IMR-90 (cell line): ENCODE data around the gene CSRNP3. TPM values are rescaled to one million over a fixed set of nuclear protein-coding genes. Genes with fewer than 3 reads are reported as not detected.

ENCODE experiments used
- ATAC-seq: fragments of 200-7000 bp; cut with Tn5 transposase; 2 replicates; pipeline ENCODE4 v1.9.1; 2020; ENCODE audit warnings: low read depth, mild to moderate bottlenecking, moderate library complexity
- BruUV-seq: library from RNA; stranded (reverse); fragments of 400-500 nt; replicated peaks from 2 replicates; lab custom pipeline; 2021; lab: Mats Ljungman, UMichigan
- CTCF ChIA-PET: fragments of 300-600 bp; formaldehyde crosslinking; extraction: SDS; loops from one replicate; lab custom pipeline; 2021; ENCODE audit warnings: antibody characterized with exemption; lab: Yijun Ruan, JAX
- POLR2A ChIA-PET: fragments of 300-600 bp; sonication (Branson Sonifier 250); formaldehyde crosslinking; loops from one replicate; lab custom pipeline; 2022; ENCODE audit warnings: antibody characterized with exemption; ENCODE audit not compliant: unreplicated experiment; lab: Charles Lee
- DNase-seq: peaks from one replicate; pipeline ENCODE4 v3.0.0; 2013
- H2AFZ ChIP-seq: replicated peaks from 2 replicates; pipeline ENCODE3; 2013; ENCODE audit warnings: low read length, mild to moderate bottlenecking; ENCODE audit not compliant: poor library complexity
- H2AK5ac ChIP-seq: 2 replicates; pipeline ENCODE4 v1.6.1; 2013; ENCODE audit warnings: low read depth, low read length, inconsistent platforms
- H2AK9ac ChIP-seq: replicated peaks from 2 replicates; pipeline ENCODE3; 2013; ENCODE audit warnings: mild to moderate bottlenecking, low read depth, low read length, moderate library complexity; ENCODE audit not compliant: poor library complexity
- H2BK120ac ChIP-seq: 2 replicates; pipeline ENCODE4 v1.6.1; 2013; ENCODE audit warnings: low read depth, low read length, inconsistent platforms
- H2BK15ac ChIP-seq: 3 replicates; pipeline ENCODE4 v1.6.1; 2013; ENCODE audit warnings: low read depth, low read length, inconsistent platforms
- H2BK20ac ChIP-seq: 2 replicates; pipeline ENCODE4 v1.6.1; 2013; ENCODE audit warnings: low read depth, mild to moderate bottlenecking, inconsistent platforms, low read length, moderate library complexity
- H2BK5ac ChIP-seq: 2 replicates; pipeline ENCODE4 v1.6.1; 2013; ENCODE audit warnings: mild to moderate bottlenecking, low read depth, low read length, inconsistent platforms; ENCODE audit not compliant: poor library complexity, severe bottlenecking
- H3K14ac ChIP-seq: replicated peaks from 2 replicates; pipeline ENCODE4 v1.6.1; 2013; ENCODE audit warnings: low read depth, low read length, inconsistent platforms
- H3K18ac ChIP-seq: 2 replicates; pipeline ENCODE4 v1.6.1; 2013; ENCODE audit warnings: low read depth, low read length, control low read depth
- H3K23ac ChIP-seq: 2 replicates; pipeline ENCODE4 v1.6.1; 2013; ENCODE audit warnings: low read depth, low read length, inconsistent platforms
- H3K27ac ChIP-seq: 2 replicates; pipeline ENCODE4 v1.5.1; 2013; ENCODE audit warnings: mild to moderate bottlenecking, control low read depth, low read length; ENCODE audit not compliant: insufficient read depth
- H3K27me3 ChIP-seq: 2 replicates; pipeline ENCODE4 v1.6.1; 2013; ENCODE audit warnings: low read length; ENCODE audit not compliant: control insufficient read depth, insufficient read depth
- H3K36me3 ChIP-seq: 2 replicates; pipeline ENCODE4 v1.6.1; 2013; ENCODE audit warnings: low read length, mixed read lengths; ENCODE audit not compliant: control insufficient read depth, insufficient read depth
- H3K4ac ChIP-seq: 2 replicates; pipeline ENCODE4 v1.6.1; 2013; ENCODE audit warnings: low read depth, low read length, inconsistent platforms
- H3K4me1 ChIP-seq: 2 replicates; pipeline ENCODE4 v1.6.1; 2013; ENCODE audit warnings: low read length, mixed read lengths; ENCODE audit not compliant: control insufficient read depth, insufficient read depth
- H3K4me2 ChIP-seq: 2 replicates; pipeline ENCODE4 v1.6.1; 2013; ENCODE audit warnings: low read depth, mild to moderate bottlenecking, control low read depth, low read length, moderate library complexity
- H3K4me3 ChIP-seq: 2 replicates; pipeline ENCODE4 v1.5.1; 2013; ENCODE audit warnings: low read depth, mild to moderate bottlenecking, control low read depth, low read length, moderate library complexity; ENCODE audit not compliant: insufficient read depth
- H3K56ac ChIP-seq: 2 replicates; pipeline ENCODE4 v1.6.1; 2013; ENCODE audit warnings: low read length, inconsistent platforms; ENCODE audit not compliant: insufficient read depth; ENCODE audit errors: extremely low read depth
- H3K79me1 ChIP-seq, 2 experiments: 2 replicates each; pipeline ENCODE4 v1.6.1; 2013; ENCODE audit warnings: low read length in 2 of 2, inconsistent platforms in 1 of 2, low read depth in 1 of 2
- H3K9ac ChIP-seq: 2 replicates; pipeline ENCODE4 v1.6.1; 2013; ENCODE audit warnings: low read depth, low read length, control low read depth
- H3K9me1 ChIP-seq: 2 replicates; pipeline ENCODE4 v1.6.1; 2013; ENCODE audit warnings: low read length, inconsistent platforms; ENCODE audit not compliant: insufficient read depth
- H3K9me3 ChIP-seq: 2 replicates; pipeline ENCODE4 v1.6.1; 2013; ENCODE audit warnings: low read length; ENCODE audit not compliant: control insufficient read depth, insufficient read depth
- H4K20me1 ChIP-seq: 2 replicates; pipeline ENCODE4 v1.6.1; 2013; ENCODE audit warnings: low read length, inconsistent platforms; ENCODE audit not compliant: insufficient read depth
- H4K5ac ChIP-seq: 2 replicates; pipeline ENCODE4 v1.6.1; 2013; ENCODE audit warnings: mild to moderate bottlenecking, low read depth, low read length, control low read depth
- H4K8ac ChIP-seq, 2 experiments: 2 replicates each; pipeline ENCODE4 v1.6.1; 2013; ENCODE audit warnings: low read depth in 2 of 2, low read length in 2 of 2, control low read depth in 1 of 2, inconsistent platforms in 1 of 2
- H4K91ac ChIP-seq: 2 replicates; pipeline ENCODE4 v1.6.1; 2013; ENCODE audit warnings: low read depth, low read length, inconsistent platforms; ENCODE audit not compliant: insufficient read depth
- NFE2L2 ChIP-seq: fragments of 150-350 bp; IDR thresholded peaks from 2 replicates; pipeline ENCODE4 v1.6.1; 2016; ENCODE audit warnings: low read depth, mild to moderate bottlenecking, low read length
- RFX5 ChIP-seq: IDR thresholded peaks from 2 replicates; pipeline ENCODE4 v1.8.0; 2012; ENCODE audit warnings: low read depth, mild to moderate bottlenecking, low read length, moderate library complexity
- dilution Hi-C: fragments of 300-500 bp; cut with HindIII; formaldehyde crosslinking; loops from one replicate; pipeline ENCODE4 v1.14.3; 2018; ENCODE audit warnings: low sequenced_read_pairs; ENCODE audit not compliant: unreplicated experiment
- in situ Hi-C: fragments of 300-500 bp; cut with MboI; formaldehyde crosslinking; loops from 3 replicates; pipeline ENCODE4 v1.14.3; 2019; ENCODE audit warnings: low sequenced_read_pairs, inconsistent platforms, mixed read lengths
- intact Hi-C: fragments of 100-400 bp; cut with micrococcal nuclease; formaldehyde crosslinking; loops from 2 replicates; pipeline ENCODE4 v1.10.0; 2022
- polyA plus RNA-seq, 3 experiments: library from polyadenylated mRNA; depleted of rRNA; stranded (reverse); fragments of >200 nt; gene quantifications; 2 replicates each; pipeline ENCODE4 v1.2.3, GENCODE V29; 2012; ENCODE audit warnings: low replicate concordance in 1 of 3
- total RNA-seq: library from RNA; depleted of rRNA; stranded (reverse); fragments of >200 nt; gene quantifications from 2 replicates; pipeline ENCODE4 v1.2.3, GENCODE V29; 2012
- TF ChIP-seq, protein P1 (sequence below): conservative IDR thresholded peaks from 2 replicates; pipeline ENCODE4 v1.5.1; 2012; ENCODE audit warnings: mild to moderate bottlenecking, low read depth, low read length, improper control_type of control experiment

The CSRNP3 gene
- total and polyA plus RNA-seq, 2 of the 4 experiments (the other 2 are of a cell fraction), result 0.21 to 0.72 TPM

DNA sequence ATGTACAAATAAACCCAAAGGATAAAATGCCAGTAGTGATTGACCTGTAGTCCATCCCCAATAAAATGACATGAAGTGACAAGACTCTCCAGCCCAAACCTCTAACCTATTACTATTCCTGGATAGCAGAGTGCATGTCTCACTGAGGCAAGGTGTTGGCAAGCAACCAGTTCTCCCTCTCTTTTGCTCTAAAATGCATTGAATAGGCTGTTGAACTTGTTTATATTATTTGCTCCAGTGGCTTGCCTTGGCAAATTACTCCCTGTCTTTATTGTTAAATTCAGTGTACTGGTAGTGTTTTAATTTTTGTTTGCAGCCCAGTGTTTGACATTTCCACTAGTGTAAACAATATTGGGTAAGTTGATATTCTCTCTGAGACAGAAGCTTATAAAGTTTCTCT is 70.5 kb downstream of the CSRNP3 start:
- in situ Hi-C loops, result no loop called here
- Histone ChIP-seq H2BK15ac (no peak overlapping the region), H2BK5ac (no peak overlapping the region), H3K14ac (no peak overlapping the region), H3K18ac (no peak overlapping the region), H3K27ac (no peak overlapping the region), H2BK120ac (no peak overlapping the region), H2AK5ac (no peak overlapping the region), H2BK20ac (no peak overlapping the region), H3K36me3 (no peaks in the 10 kb centered on the region), H3K79me1 (no peaks in the 10 kb centered on the region), H3K4me3 (no peak overlapping the region), H3K4me2 (no peak overlapping the region), H3K9me3 (no peaks in the 10 kb centered on the region), H2AK9ac (no peak overlapping the region), H3K4ac (no peak overlapping the region), H3K9ac (no peak overlapping the region), H3K56ac (no peak overlapping the region), H3K23ac (no peak overlapping the region), H4K8ac (no peak overlapping the region), H3K9me1 (no peaks in the 10 kb centered on the region), H4K20me1 (no peaks in the 10 kb centered on the region), H4K5ac (no peak overlapping the region), H3K27me3 (no peaks in the 10 kb centered on the region), H4K91ac (no peak overlapping the region), H2AFZ (no peak overlapping the region), H3K4me1 (no peaks in the 10 kb centered on the region)
- CTCF ChIA-PET, result no interaction called here
- BruUV-seq, result no TSS peak
- POLR2A ChIA-PET, result no interaction called here
- ATAC-seq, result no peak
- TF ChIP-seq NFE2L2, result no peak
- TF ChIP-seq RFX5, result no peak
- TF ChIP-seq, protein P1, sequence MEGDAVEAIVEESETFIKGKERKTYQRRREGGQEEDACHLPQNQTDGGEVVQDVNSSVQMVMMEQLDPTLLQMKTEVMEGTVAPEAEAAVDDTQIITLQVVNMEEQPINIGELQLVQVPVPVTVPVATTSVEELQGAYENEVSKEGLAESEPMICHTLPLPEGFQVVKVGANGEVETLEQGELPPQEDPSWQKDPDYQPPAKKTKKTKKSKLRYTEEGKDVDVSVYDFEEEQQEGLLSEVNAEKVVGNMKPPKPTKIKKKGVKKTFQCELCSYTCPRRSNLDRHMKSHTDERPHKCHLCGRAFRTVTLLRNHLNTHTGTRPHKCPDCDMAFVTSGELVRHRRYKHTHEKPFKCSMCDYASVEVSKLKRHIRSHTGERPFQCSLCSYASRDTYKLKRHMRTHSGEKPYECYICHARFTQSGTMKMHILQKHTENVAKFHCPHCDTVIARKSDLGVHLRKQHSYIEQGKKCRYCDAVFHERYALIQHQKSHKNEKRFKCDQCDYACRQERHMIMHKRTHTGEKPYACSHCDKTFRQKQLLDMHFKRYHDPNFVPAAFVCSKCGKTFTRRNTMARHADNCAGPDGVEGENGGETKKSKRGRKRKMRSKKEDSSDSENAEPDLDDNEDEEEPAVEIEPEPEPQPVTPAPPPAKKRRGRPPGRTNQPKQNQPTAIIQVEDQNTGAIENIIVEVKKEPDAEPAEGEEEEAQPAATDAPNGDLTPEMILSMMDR, result no peak
- no peak for DNase-seq
- intact Hi-C loops, result no loop called here
- dilution Hi-C loops, result no loop called here
